GM18870 (cell line): ENCODE measurements around the gene PDE4A.
"Not testable (repeated sequence)": the region's sequence is repeated elsewhere in the genome, so short reads cannot be mapped to it uniquely, and the experiment has no call there.

Experiments used
- ATAC-seq: cut with Tn5 transposase; IDR thresholded peaks from one replicate; pipeline ENCODE4 v1.9.1; 2021; ENCODE audit warnings: moderate library complexity; ENCODE audit not compliant: unreplicated experiment

The PDE4A gene

DNA sequence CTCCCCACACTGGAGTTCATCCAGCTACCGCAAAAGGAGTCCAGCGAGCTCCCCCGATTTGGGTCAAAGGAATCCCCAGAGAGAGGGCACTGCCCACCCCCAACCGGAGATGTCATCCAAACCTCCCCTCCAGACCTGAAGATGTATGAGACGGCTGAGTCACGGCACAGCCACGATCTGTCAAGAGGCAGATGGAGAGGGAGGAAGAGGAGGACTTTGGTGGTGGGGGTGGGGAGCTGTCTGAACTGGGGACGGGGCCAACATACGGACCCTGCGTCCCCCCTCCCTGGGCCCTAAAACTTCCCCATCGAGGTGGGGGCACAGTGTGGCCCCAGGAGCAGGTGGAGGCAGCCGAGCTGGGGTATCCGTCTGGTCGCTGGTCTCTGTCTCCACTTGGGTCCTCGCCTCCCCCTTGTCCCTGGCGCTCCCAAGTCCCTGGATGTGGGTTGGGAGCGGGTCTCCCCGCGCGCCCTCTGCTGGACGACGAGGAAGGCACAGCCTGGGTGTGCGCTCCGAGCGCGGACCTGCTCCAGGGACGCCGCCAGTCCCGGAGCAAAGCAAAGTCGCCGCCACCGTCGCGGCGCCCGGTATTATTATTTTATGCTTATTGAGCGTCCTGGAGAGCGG is 3.8 kb downstream of the PDE4A start:
- ATAC-seq = no peak

DNA sequence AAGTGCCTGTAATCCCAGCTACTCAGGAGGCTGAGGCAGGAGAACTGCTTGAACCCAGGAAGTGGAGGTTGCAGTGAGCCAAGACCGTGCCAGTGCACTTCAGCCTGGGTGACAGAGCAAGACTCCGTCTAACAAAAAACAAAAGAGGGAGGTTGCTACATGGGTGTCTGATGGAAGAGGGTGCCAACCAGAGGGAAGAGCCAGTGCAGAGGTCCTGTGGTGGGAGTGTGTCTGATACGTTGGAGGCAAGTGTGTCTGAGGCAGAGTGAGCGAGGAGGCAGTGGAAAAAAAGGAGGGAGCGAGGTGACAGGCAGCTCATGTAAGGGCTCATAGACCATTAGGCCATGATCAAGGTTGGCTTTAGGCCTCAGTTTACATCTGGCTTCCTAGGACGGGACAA is 6.8 kb downstream of the PDE4A start:
- no peak for ATAC-seq

DNA sequence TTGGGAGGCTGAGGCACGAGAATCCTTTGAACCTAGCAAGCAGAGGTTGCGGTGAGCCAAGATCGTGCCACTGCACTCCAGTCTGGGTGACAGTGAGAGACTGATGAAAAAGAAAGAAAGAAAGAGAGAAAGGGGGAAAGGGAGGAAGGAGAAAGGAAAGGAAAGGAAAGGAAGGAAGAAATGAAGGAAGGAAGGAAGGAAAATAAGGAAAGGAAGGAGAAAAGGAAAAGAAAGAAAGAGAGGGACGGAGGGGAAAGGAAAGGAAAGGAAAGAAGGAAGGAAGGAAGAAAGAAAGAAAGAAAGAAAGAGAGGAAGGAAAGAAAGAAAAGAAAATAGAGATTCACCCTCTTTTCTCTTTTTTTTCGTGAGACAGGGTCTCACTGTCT is 8.7 kb downstream of the PDE4A start:
- ATAC-seq = no peak

- ATAC-seq = no peak
Observed at GRCh38 chr19:10430505-10431253, 10.3 kb downstream of the PDE4A start.

- ATAC-seq = no peak
Observed at GRCh38 chr19:10431254-10431942, 11.1 kb downstream of the PDE4A start.

GRCh38 chr19:10431943-10432735 is 11.8 kb downstream of the PDE4A start:
- ATAC-seq = no peak

DNA sequence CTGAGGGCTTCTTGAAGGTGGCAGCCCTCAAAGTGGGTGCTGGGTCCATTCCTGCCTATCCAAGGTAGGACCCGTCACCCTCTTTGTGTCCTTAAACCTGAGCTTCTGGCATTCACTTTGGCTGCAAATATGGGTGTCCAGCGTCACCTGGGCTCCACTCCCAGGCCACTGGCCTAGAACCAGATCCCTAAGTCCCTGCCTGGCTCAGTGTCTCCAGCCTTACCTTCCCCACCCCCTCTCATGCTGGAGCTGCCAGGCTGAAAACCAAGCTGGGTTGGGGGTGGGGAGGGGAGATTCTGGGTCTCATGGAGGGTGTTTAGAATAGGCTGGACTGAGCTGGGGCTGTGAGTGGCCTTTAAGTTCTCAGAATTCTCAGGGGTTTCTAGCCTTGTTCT is 12.4 kb downstream of the PDE4A start:
- ATAC-seq = no peak

- ATAC-seq = no peak
Observed at GRCh38 chr19:10433131-10433536, 12.8 kb downstream of the PDE4A start.

DNA sequence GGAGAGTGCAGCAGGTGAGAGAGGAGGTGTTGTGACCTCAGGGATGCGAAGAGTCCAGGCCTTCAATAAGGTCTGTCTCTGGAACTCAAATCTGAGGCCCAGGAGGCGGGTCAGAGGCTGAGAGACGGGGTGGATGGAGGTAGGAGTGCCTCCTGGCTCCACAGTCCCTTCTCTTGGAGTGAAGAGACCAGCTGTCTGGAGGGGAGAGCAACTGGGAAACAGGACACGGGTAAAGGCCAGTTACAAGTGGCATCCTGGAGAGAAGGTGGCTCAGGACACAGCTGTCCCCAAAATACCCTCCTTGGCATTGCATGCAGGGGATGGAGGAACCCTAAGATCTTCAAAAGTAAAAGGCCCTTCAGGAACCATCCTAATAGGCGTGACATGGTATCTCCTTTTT is 19.2 kb downstream of the PDE4A start:
- ATAC-seq = no peak

DNA sequence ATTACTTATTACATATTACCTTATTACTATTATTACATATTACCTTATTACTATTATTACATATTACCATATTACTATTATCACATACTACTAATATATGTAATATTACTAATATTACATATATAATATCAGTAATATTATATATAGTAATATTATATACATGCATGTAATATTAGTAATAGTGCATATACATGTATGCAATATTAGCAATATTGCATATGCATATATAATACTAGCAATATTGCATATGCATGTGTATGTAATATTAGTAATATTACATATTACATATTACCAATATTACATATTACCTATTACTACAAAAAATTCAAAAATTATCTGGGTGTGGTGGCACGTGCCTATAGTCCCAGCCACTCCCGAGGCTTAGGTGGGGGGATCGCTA is 22.4 kb downstream of the PDE4A start:
- ATAC-seq = no peak

DNA sequence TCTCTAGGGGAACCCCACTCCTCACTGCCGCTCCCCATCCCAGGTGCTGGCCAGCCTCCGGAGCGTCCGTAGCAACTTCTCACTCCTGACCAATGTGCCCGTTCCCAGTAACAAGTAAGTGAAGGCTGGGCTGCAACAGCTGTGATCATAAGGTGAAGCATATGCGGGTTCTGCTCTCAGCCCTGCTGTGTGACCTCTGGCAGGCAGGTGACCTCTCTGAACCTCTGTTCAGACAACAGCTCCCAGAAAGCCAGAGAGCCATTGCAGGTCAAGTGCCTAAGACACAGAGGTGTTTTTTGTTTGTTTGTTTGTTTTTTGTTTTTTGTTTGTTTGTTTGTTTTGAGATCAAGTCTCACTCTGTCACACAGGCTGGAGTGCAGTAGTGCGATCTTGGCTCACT is 28.7 kb downstream of the PDE4A start:
- ATAC-seq = no peak

DNA sequence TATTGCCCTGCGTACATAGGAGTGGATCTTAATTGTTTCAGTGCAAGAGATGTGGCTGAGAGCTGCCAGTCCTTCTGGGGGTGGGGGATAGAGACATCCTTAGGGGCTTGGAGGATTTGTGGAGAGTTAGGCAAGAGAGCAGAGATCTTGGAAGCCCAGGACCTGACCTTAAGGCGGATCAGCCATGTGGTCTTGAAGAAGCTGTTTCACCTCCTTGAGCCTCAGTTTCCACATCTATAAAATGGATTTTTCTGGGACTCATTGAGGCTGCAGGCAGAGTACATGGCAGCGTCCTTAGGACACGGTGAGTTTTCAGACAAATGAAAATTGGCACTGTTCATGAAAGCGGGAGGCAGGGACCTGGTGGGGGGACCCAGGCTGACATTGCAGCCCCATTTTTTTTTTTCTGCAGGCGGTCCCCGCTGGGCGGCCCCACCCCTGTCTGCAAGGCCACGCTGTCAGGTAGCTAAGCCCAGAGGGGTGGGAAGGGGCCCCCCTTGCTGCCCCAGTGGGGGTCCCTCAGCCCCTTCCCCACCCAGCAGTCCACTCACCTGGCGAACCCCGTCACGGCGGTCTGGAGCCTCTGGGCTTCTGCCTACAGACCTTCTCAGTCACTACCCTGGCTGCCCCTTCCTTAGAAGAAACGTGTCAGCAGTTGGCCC is 30.0 kb downstream of the PDE4A start:
- ATAC-seq = no peak

DNA sequence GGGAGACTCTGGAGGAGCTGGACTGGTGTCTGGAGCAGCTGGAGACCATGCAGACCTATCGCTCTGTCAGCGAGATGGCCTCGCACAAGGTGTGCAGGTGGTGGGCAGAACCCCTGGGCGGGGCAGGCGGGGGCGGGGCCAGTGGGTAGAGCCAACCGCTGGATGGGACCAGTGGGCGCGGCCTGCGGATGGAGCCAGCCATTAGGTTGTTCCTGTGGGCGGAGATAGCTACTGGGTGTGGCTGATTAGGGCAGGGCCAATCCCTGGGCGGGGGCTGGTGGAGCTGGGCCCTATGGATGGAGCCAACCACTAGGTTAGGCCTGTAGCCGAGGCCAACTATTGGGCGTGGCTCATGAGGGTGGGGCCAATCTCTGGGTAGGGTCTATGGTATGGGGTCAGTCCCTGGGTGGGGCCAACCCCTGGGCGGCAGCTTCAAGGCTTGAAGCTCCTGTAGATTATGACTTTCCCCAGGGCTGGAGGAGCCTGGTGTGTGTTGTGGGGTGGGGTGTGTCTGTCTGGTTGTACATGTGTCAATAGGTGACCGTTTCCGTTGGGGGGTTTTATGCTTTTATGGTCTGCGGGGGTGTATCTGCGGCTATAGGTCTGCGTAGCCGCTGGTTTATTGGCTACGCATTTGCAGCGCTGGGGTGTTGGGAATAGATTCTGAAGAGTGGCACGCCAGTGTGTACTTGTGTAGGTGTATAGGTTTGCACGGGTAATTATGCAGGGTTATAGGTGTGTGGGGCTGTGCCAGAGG is 30.7 kb downstream of the PDE4A start:
- no peak for ATAC-seq

GRCh38 chr19:10452726-10453618 is 32.6 kb downstream of the PDE4A start:
- ATAC-seq = no peak

- no peak for ATAC-seq
Observed at GRCh38 chr19:10453852-10454251, 33.5 kb downstream of the PDE4A start.

DNA sequence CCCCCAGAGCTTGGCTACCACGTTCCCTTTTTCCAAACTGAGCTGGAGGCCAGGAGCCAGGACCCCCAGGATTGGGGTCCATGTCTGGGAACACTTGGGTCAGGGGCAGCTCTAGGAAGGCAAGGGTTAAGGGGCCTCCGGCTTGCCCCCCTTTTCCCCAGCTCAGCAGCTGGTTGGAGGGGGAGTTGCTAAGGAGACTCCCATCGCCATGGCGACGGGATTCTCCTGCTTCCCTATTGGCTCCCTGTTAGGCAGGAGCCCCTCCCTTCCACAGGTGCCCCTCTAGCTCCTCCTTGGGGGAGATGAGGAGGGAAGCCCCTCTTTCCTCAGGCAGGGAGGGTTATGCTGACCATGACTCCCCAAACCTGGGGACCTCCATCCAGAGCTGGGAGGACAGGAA is 33.9 kb downstream of the PDE4A start:
- no peak for ATAC-seq

DNA sequence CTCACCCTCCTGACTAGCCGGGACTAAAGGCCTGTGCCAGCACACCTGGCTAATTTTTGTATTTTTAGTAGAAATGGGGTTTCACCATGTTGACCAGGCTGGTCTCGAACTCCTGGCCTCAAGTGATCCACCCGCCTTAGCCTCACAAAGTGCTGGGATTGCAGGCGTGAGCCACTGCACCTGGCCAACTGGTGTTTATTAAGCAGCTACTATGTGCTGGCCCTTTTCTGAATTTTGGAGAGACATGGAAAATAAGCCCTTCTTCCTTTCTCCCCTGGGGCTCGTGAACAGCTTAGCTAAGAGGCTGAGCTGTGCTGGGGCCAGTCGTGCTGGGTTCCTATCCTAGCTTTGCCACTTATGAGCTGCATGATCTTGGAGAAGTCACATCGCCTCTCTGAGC is 38.4 kb downstream of the PDE4A start:
- ATAC-seq = not testable (repeated sequence)

DNA sequence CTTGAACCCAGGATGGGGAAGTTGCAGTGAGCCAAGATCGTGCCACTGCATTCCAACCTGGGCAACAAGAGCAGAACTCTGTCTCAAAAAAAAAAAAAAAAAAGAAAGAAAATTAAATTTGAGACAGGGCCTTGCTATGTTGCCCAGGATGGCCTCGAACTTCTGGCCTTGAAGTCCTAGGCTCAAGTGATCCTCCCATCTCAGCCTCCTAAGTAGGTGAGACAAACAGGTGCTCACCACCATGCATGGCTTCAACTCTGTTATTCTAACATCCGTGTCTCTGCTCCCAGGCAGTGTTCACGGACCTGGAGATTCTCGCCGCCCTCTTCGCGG is 40.3 kb downstream of the PDE4A start:
- no peak for ATAC-seq
